ENCODE data around the gene ZBTB16. TPM values are rescaled to one million over a fixed set of nuclear protein-coding genes. Genes with fewer than 3 reads are reported as not detected.

ZBTB16 gene
- total and polyA plus RNA-seq, 4 donors: 21.4 to 224 (median 102) TPM

DNA sequence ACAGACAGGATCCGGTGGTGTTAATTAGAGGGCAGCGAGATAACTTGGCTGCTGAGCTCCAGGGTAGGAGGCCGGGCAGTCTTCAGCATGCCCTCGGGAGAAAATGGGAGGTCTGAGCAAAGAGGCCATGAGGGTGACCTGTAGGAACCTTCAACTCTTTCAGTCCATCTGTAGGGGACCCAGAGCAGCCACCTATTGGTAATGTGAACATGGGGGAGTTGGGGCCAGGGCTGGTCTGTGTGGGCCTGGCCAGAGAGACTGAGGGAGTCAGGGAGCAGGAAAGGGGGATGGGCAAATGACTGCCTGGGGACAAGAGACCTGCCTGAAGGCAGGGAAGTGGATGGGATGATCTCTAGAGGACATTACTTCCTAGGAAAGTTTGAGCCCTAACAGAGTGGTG is 135.6 kb downstream of the ZBTB16 start:
- TF ChIP-seq, protein P1, sequence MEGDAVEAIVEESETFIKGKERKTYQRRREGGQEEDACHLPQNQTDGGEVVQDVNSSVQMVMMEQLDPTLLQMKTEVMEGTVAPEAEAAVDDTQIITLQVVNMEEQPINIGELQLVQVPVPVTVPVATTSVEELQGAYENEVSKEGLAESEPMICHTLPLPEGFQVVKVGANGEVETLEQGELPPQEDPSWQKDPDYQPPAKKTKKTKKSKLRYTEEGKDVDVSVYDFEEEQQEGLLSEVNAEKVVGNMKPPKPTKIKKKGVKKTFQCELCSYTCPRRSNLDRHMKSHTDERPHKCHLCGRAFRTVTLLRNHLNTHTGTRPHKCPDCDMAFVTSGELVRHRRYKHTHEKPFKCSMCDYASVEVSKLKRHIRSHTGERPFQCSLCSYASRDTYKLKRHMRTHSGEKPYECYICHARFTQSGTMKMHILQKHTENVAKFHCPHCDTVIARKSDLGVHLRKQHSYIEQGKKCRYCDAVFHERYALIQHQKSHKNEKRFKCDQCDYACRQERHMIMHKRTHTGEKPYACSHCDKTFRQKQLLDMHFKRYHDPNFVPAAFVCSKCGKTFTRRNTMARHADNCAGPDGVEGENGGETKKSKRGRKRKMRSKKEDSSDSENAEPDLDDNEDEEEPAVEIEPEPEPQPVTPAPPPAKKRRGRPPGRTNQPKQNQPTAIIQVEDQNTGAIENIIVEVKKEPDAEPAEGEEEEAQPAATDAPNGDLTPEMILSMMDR (IDR thresholded peaks at IDR 0.05; ENCODE audit: control extremely low read depth, extremely low read depth): no peak
- DNase-seq (no peak), ATAC-seq (ENCODE audit: insufficient read depth, low FRiP score) (no peak)
- no peaks in the 10 kb centered on the region for H3K27me3 ChIP-seq (ENCODE audit: control insufficient read depth in 3 of 3, insufficient read depth in 3 of 3, low read length in 2 of 3)
- peaks cover 0 to 7% (median 0%) of the 10 kb centered on the region in 4 donors for H3K36me3 ChIP-seq (ENCODE audit: control insufficient read depth in 4 of 4, insufficient read depth in 4 of 4, low read length in 4 of 4)
- H3K9me3 ChIP-seq (ENCODE audit: control insufficient read depth in 4 of 4, insufficient read depth in 3 of 4, low read length in 3 of 4): peaks cover 0 to 4% (median 2%) of the 10 kb centered on the region in 4 donors
- peak overlapping the region; percentile 85 to 98 for H3K27ac ChIP-seq (ENCODE audit: low read depth in 1 of 2, low read length in 1 of 2)
- no peak overlapping the region for H3K9ac ChIP-seq (ENCODE audit: insufficient read depth in 1 of 2, low read length in 2 of 2)
- H3K4me3 ChIP-seq: no peak overlapping the region
- WGBS, 2 donors: 87 to 88% methylated on average over 4 of the region's 4 CpGs
- peaks cover 29 to 49% (median 36%) of the 10 kb centered on the region in 5 donors for H3K4me1 ChIP-seq (ENCODE audit: control insufficient read depth in 5 of 5, insufficient read depth in 5 of 5, low read length in 5 of 5)

DNA sequence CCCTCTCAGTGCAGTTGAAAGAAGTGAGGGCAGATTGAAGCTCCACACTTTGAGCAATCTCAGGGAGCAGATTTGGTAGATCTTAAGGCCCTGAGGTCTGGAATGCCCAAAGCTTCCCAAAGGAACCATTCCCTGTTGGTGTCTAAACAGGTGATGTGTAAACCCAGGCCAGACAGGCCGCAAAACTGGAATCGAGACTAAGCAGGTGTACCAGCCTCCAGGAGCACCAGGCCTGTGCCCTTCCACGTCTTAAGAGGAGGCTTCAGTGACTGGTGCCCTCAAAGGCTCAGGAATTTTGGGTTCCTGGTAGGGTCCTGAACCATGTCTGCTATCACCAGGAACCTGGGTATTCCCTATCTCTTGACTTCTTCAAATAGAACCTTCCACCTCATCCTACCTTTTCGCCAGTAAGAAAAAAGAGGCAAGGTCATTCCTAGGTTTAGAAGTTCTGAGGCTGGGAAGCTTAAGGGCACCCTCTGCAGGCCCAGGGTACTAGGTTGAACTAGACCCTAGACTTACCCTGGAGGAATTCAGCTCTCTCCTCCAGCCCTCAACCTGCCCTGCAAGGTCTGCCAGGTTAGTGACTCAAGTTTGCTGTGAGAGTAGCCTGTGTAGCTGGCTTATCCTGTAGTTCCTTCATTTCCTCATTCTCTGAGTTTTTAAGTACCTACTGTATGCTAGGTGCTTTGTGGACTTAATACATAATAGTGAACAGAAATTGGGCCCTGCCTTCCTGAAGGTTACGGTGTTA is 136.6 kb downstream of the ZBTB16 start:
- Histone ChIP-seq H3K4me3 (no peak overlapping the region), H3K27ac (ENCODE audit: low read depth in 1 of 2, low read length in 1 of 2) (peak overlapping the region; percentile 85 to 98), H3K27me3 (ENCODE audit: control insufficient read depth in 3 of 3, insufficient read depth in 3 of 3, low read length in 2 of 3) (no peaks in the 10 kb centered on the region), H3K4me1 (ENCODE audit: control insufficient read depth in 5 of 5, insufficient read depth in 5 of 5, low read length in 5 of 5) (peaks cover 29 to 49% (median 38%) of the 10 kb centered on the region in 5 donors), H3K9me3 (ENCODE audit: control insufficient read depth in 4 of 4, insufficient read depth in 3 of 4, low read length in 3 of 4) (peaks cover 0 to 4% (median 2%) of the 10 kb centered on the region in 4 donors), H3K9ac (ENCODE audit: insufficient read depth in 1 of 2, low read length in 2 of 2) (no peak overlapping the region), H3K36me3 (ENCODE audit: control insufficient read depth in 4 of 4, insufficient read depth in 4 of 4, low read length in 4 of 4) (peaks cover 0 to 7% (median 0%) of the 10 kb centered on the region in 4 donors)
- DNase-seq (peak; percentile 52 to 78 (median 52)), ATAC-seq (ENCODE audit: insufficient read depth, low FRiP score) (peak; percentile 23)
- TF ChIP-seq, protein P1 (IDR thresholded peaks at IDR 0.05; ENCODE audit: control extremely low read depth, extremely low read depth): no peak
- WGBS, 2 donors: 86 to 93% methylated on average over 5 of the region's 5 CpGs

DNA sequence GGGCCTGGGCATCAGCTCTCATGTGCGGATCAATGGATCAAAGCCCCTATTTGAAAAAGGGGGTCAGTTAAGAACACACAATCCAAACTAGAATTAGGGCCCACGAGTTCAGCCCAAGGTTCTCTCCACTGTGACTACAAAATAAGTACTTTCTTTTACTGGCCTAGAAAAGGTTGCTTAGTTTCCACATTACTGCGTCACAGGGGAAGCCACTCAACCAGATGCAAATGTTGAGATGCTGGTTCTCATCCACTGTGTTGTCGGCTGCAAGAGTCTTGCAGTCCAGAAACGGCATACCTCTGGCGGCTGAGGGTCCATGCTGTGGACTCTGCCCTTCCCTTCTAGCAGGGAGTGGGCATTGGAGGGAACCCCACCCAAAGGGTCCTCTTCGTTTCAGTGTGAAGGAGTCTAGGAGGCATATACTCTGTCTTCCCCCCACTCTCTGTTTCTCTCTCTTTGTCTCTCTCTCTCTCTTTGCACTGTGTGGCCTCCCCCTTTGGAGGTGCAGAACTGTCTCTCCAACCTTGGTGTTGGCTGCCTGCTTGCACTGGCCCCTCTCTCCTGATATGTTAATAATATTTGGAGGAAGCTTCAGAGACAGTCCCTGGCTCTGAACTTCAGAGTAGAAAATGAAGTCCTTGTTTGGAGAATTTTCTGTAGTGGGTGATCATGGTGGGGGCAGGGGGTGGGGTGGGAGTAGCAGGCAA is 137.6 kb downstream of the ZBTB16 start:
- no peak for ATAC-seq (ENCODE audit: insufficient read depth, low FRiP score)
- TF ChIP-seq, protein P1 (IDR thresholded peaks at IDR 0.05; ENCODE audit: control extremely low read depth, extremely low read depth): no peak
- H3K27ac ChIP-seq (ENCODE audit: low read depth in 1 of 2, low read length in 1 of 2): peak overlapping the region; percentile 90 to 98
- H3K36me3 ChIP-seq (ENCODE audit: control insufficient read depth in 4 of 4, insufficient read depth in 4 of 4, low read length in 4 of 4): peaks cover 0 to 3% (median 0%) of the 10 kb centered on the region in 4 donors
- peak in 2 of 3 donors; percentile 42 to 53 for DNase-seq
- H3K9me3 ChIP-seq (ENCODE audit: control insufficient read depth in 4 of 4, insufficient read depth in 3 of 4, low read length in 3 of 4): peaks cover 0 to under 1% (median 0%) of the 10 kb centered on the region in 4 donors
- peaks cover 29 to 49% (median 38%) of the 10 kb centered on the region in 5 donors for H3K4me1 ChIP-seq (ENCODE audit: control insufficient read depth in 5 of 5, insufficient read depth in 5 of 5, low read length in 5 of 5)
- WGBS, 2 donors: 61 to 85% methylated on average over 7 of the region's 7 CpGs
- H3K9ac ChIP-seq (ENCODE audit: insufficient read depth in 1 of 2, low read length in 2 of 2): no peak overlapping the region
- no peak overlapping the region for H3K4me3 ChIP-seq
- no peaks in the 10 kb centered on the region for H3K27me3 ChIP-seq (ENCODE audit: control insufficient read depth in 3 of 3, insufficient read depth in 3 of 3, low read length in 2 of 3)
